Dendritic cell treated with granulocyte-macrophage colony-stimulating factor and Interleukin-4, amounts not matched to agents 40 ng/mL and 50 ng/mL, for 4 days (primary cell): ENCODE data around the gene TP53I11.

Experiments used
- H3K27ac Mint-ChIP-seq: one replicate; pipeline ENCODE4 v1.8.0; 2022; ENCODE audit warnings: mild to moderate bottlenecking, mixed read lengths
- H3K27me3 Mint-ChIP-seq: one replicate; pipeline ENCODE4 v1.8.0; 2022; ENCODE audit warnings: mild to moderate bottlenecking, mixed read lengths
- H3K36me3 Mint-ChIP-seq: one replicate; pipeline ENCODE4 v1.8.0; 2022; ENCODE audit warnings: low read depth, mixed read lengths
- H3K4me1 Mint-ChIP-seq: one replicate; pipeline ENCODE4 v1.8.0; 2022; ENCODE audit warnings: low read depth, mixed read lengths
- H3K4me3 Mint-ChIP-seq: one replicate; pipeline ENCODE4 v1.8.0; 2022; ENCODE audit warnings: mild to moderate bottlenecking, moderate library complexity, mixed read lengths
- H3K9me3 Mint-ChIP-seq: one replicate; pipeline ENCODE4 v1.8.0; 2022; ENCODE audit warnings: mixed read lengths
- intact Hi-C: fragments of 100-400 bp; cut with micrococcal nuclease; formaldehyde crosslinking; loops from one replicate; pipeline ENCODE4 v1.15.0; 2022

TP53I11 gene

GRCh38 chr11:44916331-44916730, 34.4 kb downstream of the TP53I11 start:
- Mint-ChIP-seq H3K27me3 (peaks cover 50% of the 10 kb centered on the region), H3K27ac (peak overlapping the region; percentile 70), H3K36me3 (no peaks in the 10 kb centered on the region), H3K4me3 (no peak overlapping the region), H3K9me3 (no peaks in the 10 kb centered on the region), H3K4me1 (peaks cover 29% of the 10 kb centered on the region)
- intact Hi-C loops, result loop anchor here (10.0 kb wide), 1 partner anchor 418 kb away; no protein-coding TSS in a partner anchor

GRCh38 chr11:44915621-44916020, 35.1 kb downstream of the TP53I11 start:
- peak overlapping the region; percentile 23 for H3K27ac Mint-ChIP-seq
- peaks cover 29% of the 10 kb centered on the region for H3K4me1 Mint-ChIP-seq
- intact Hi-C loops, result loop anchor here (10.0 kb wide), 1 partner anchor 419 kb away; no protein-coding TSS in a partner anchor
- no peaks in the 10 kb centered on the region for H3K9me3 Mint-ChIP-seq
- peaks cover 56% of the 10 kb centered on the region for H3K27me3 Mint-ChIP-seq
- peak overlapping the region; percentile 7 for H3K4me3 Mint-ChIP-seq
- H3K36me3 Mint-ChIP-seq, result no peaks in the 10 kb centered on the region

- H3K4me3 Mint-ChIP-seq, result no peak overlapping the region
- peaks cover 29% of the 10 kb centered on the region for H3K4me1 Mint-ChIP-seq
- H3K36me3 Mint-ChIP-seq, result no peaks in the 10 kb centered on the region
- no peaks in the 10 kb centered on the region for H3K9me3 Mint-ChIP-seq
- peak overlapping the region; percentile 23 for H3K27ac Mint-ChIP-seq
- H3K27me3 Mint-ChIP-seq, result peaks cover 56% of the 10 kb centered on the region
- intact Hi-C loops, result loop anchor here (10.0 kb wide), 1 partner anchor 420 kb away; no protein-coding TSS in a partner anchor
Measured at GRCh38 chr11:44915004-44915403, 35.7 kb downstream of the TP53I11 start.

GRCh38 chr11:44914105-44914504, 36.6 kb downstream of the TP53I11 start:
- no peak overlapping the region for H3K27ac Mint-ChIP-seq
- intact Hi-C loops, result loop anchor here (5.0 to 10.0 kb wide), 2 partner anchors 357 to 421 kb away; no protein-coding TSS in a partner anchor
- peaks cover 29% of the 10 kb centered on the region for H3K4me1 Mint-ChIP-seq
- H3K4me3 Mint-ChIP-seq, result no peak overlapping the region
- no peaks in the 10 kb centered on the region for H3K9me3 Mint-ChIP-seq
- peaks cover 57% of the 10 kb centered on the region for H3K27me3 Mint-ChIP-seq
- no peaks in the 10 kb centered on the region for H3K36me3 Mint-ChIP-seq

GRCh38 chr11:44913502-44913901, 37.2 kb downstream of the TP53I11 start:
- H3K4me1 Mint-ChIP-seq, result peaks cover 29% of the 10 kb centered on the region
- no peak overlapping the region for H3K27ac Mint-ChIP-seq
- no peak overlapping the region for H3K4me3 Mint-ChIP-seq
- no peaks in the 10 kb centered on the region for H3K9me3 Mint-ChIP-seq
- intact Hi-C loops, result loop anchor here (5.0 to 10.0 kb wide), 2 partner anchors 356 to 421 kb away; no protein-coding TSS in a partner anchor
- no peaks in the 10 kb centered on the region for H3K36me3 Mint-ChIP-seq
- H3K27me3 Mint-ChIP-seq, result peaks cover 51% of the 10 kb centered on the region

GRCh38 chr11:44912270-44912987, 38.3 kb downstream of the TP53I11 start:
- no peaks in the 10 kb centered on the region for H3K9me3 Mint-ChIP-seq
- H3K27ac Mint-ChIP-seq, result no peak overlapping the region
- no peak overlapping the region for H3K4me3 Mint-ChIP-seq
- intact Hi-C loops, result loop anchor here (5.0 to 10.0 kb wide), 2 partner anchors 355 to 422 kb away; no protein-coding TSS in a partner anchor
- H3K36me3 Mint-ChIP-seq, result no peaks in the 10 kb centered on the region
- peaks cover 42% of the 10 kb centered on the region for H3K27me3 Mint-ChIP-seq
- H3K4me1 Mint-ChIP-seq, result peaks cover 29% of the 10 kb centered on the region

- Mint-ChIP-seq H3K4me1 (peaks cover 24% of the 10 kb centered on the region), H3K36me3 (no peaks in the 10 kb centered on the region), H3K4me3 (no peak overlapping the region), H3K27ac (no peak overlapping the region), H3K9me3 (no peaks in the 10 kb centered on the region), H3K27me3 (peaks cover 37% of the 10 kb centered on the region)
- intact Hi-C loops, result loop anchor here (1.0 to 10.0 kb wide), 4 partner anchors 183 to 424 kb away; no protein-coding TSS in a partner anchor
Measured at GRCh38 chr11:44911029-44911814, 39.5 kb downstream of the TP53I11 start.

- Mint-ChIP-seq H3K4me3 (no peak overlapping the region), H3K36me3 (no peaks in the 10 kb centered on the region), H3K27ac (no peak overlapping the region), H3K27me3 (peaks cover 31% of the 10 kb centered on the region), H3K4me1 (peaks cover 18% of the 10 kb centered on the region), H3K9me3 (no peaks in the 10 kb centered on the region)
- intact Hi-C loops, result loop anchor here (5.0 to 10.0 kb wide), 2 partner anchors 353 to 424 kb away; no protein-coding TSS in a partner anchor
Measured at GRCh38 chr11:44910591-44910990, 40.1 kb downstream of the TP53I11 start.

- Mint-ChIP-seq H3K9me3 (no peaks in the 10 kb centered on the region), H3K4me3 (no peak overlapping the region), H3K27ac (no peak overlapping the region), H3K27me3 (peaks cover 25% of the 10 kb centered on the region), H3K4me1 (peaks cover 11% of the 10 kb centered on the region), H3K36me3 (no peaks in the 10 kb centered on the region)
- intact Hi-C loops, result no loop called here
Measured at GRCh38 chr11:44909557-44909956, 41.1 kb downstream of the TP53I11 start.

- Mint-ChIP-seq H3K36me3 (no peaks in the 10 kb centered on the region), H3K4me3 (no peak overlapping the region), H3K27ac (no peak overlapping the region), H3K9me3 (no peaks in the 10 kb centered on the region), H3K4me1 (peaks cover 2% of the 10 kb centered on the region), H3K27me3 (peaks cover 21% of the 10 kb centered on the region)
- intact Hi-C loops, result no loop called here
Measured at GRCh38 chr11:44906649-44907048, 44.0 kb downstream of the TP53I11 start.

- no peaks in the 10 kb centered on the region for H3K4me1 Mint-ChIP-seq
- no peaks in the 10 kb centered on the region for H3K36me3 Mint-ChIP-seq
- H3K27me3 Mint-ChIP-seq, result peaks cover 12% of the 10 kb centered on the region
- intact Hi-C loops, result no loop called here
- no peaks in the 10 kb centered on the region for H3K9me3 Mint-ChIP-seq
- no peak overlapping the region for H3K27ac Mint-ChIP-seq
- no peak overlapping the region for H3K4me3 Mint-ChIP-seq
Measured at GRCh38 chr11:44905131-44905866, 45.4 kb downstream of the TP53I11 start.

- H3K27me3 Mint-ChIP-seq, result peaks cover 7% of the 10 kb centered on the region
Measured at GRCh38 chr11:44904261-44905020, 46.2 kb downstream of the TP53I11 start.

GRCh38 chr11:44903518-44903917, 47.2 kb downstream of the TP53I11 start:
- Mint-ChIP-seq H3K36me3 (no peaks in the 10 kb centered on the region), H3K9me3 (no peaks in the 10 kb centered on the region), H3K4me1 (no peaks in the 10 kb centered on the region), H3K27ac (no peak overlapping the region), H3K27me3 (peaks cover 7% of the 10 kb centered on the region), H3K4me3 (no peak overlapping the region)
- intact Hi-C loops, result no loop called here

More at GRCh38 chr11:44904261-44905020, 46.2 kb downstream of the TP53I11 start:
- H3K4me1 Mint-ChIP-seq, result no peaks in the 10 kb centered on the region
- H3K4me3 Mint-ChIP-seq, result no peak overlapping the region
- no peak overlapping the region for H3K27ac Mint-ChIP-seq
- H3K36me3 Mint-ChIP-seq, result no peaks in the 10 kb centered on the region
- intact Hi-C loops, result no loop called here
- H3K9me3 Mint-ChIP-seq, result no peaks in the 10 kb centered on the region
